ENCODE results near the gene RYR3. TPM values are rescaled to one million over a fixed set of nuclear protein-coding genes. Genes with fewer than 3 reads are reported as not detected.

RYR3 gene
- total RNA-seq, 1 experiment from 2014 or later, result not detected

GRCh38 chr15:33534642-33535041 is 223.9 kb downstream of the RYR3 start:
- Mint-ChIP-seq H3K27ac (ENCODE audit: low read depth, unreplicated experiment) (no peak overlapping the region), H3K9me3 (ENCODE audit: unreplicated experiment) (no peaks in the 10 kb centered on the region), H3K4me1 (ENCODE audit: insufficient read depth, unreplicated experiment) (no peaks in the 10 kb centered on the region), H3K27me3 (ENCODE audit: insufficient read depth, unreplicated experiment) (peaks cover 42% of the 10 kb centered on the region), H3K4me3 (ENCODE audit: unreplicated experiment) (no peak overlapping the region), H3K36me3 (ENCODE audit: insufficient read depth, unreplicated experiment) (no peaks in the 10 kb centered on the region)
- no peak for DNase-seq (ENCODE audit: unreplicated experiment)
- CTCF ChIA-PET, result no interaction called here
- intact Hi-C loops (cut with micrococcal nuclease), result no loop called here
- POLR2A ChIA-PET, result no interaction called here
- BruUV-seq (replicated peaks), result no TSS peak
- no peak for TF ChIP-seq CTCF (IDR thresholded peaks at IDR 0.05; ENCODE audit: unreplicated experiment)

DNA sequence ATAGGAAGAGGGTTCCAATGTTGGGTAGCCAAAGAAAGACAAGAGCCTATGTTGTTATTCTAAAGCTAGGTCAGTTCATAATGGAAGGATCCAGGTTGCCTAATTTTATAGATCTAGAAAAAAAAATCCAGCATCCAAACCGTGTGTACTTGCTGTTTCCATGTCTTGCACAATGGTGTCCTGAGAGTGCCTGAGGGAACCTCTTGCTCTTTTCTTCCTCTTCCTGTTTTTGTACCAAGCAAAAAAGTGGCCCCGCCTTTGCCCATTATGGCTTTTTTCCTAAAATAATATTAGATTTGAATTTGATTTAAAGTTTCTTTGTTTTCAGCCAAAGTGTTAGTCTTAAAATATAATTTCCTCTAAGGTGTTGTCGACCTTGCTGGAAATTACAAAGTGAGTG is 224.4 kb downstream of the RYR3 start:
- POLR2A ChIA-PET, result no interaction called here
- peaks cover 42% of the 10 kb centered on the region for H3K27me3 Mint-ChIP-seq (ENCODE audit: insufficient read depth, unreplicated experiment)
- peak; percentile 50 for DNase-seq (ENCODE audit: unreplicated experiment)
- no peaks in the 10 kb centered on the region for H3K4me1 Mint-ChIP-seq (ENCODE audit: insufficient read depth, unreplicated experiment)
- intact Hi-C loops (cut with micrococcal nuclease), result no loop called here
- CTCF ChIA-PET, result no interaction called here
- no peaks in the 10 kb centered on the region for H3K9me3 Mint-ChIP-seq (ENCODE audit: unreplicated experiment)
- no peak overlapping the region for H3K27ac Mint-ChIP-seq (ENCODE audit: low read depth, unreplicated experiment)
- no peak for TF ChIP-seq CTCF (IDR thresholded peaks at IDR 0.05; ENCODE audit: unreplicated experiment)
- H3K36me3 Mint-ChIP-seq (ENCODE audit: insufficient read depth, unreplicated experiment), result no peaks in the 10 kb centered on the region
- no peak overlapping the region for H3K4me3 Mint-ChIP-seq (ENCODE audit: unreplicated experiment)
- BruUV-seq (replicated peaks), result no TSS peak

DNA sequence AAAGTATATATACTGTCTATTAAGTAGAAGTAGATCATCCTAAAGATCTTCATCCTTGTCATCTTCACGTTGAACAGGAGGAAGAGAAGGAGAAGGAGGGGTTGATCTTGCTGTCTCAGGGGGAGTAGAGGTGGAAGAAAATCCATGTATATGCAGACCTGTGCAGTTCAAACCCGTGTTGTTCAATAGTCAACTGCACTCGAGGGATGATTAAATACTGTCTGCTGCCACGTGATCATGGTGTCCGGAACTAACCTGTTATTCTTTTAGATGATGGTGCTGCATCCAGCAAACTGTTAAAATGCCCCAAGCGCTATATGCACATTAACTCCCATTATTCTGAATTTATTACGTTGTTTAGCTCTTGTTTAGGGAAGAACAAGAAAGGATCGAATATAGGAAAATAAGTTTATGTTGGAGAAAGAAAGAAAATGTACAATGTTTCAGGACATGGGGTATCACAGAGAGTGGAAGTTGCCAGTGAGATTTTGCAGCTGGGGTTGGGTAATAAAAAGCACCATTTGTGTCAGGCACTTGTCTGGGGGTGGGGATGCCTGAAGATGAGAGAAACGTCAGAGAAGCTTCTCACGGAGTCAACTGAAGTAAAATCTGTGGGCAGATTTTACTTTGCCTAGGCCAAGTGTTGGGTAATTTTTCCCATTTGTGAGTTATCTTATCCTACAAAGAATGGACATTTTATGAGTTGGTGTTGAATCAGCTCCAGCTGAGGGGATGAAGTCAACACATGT is 229.2 kb downstream of the RYR3 start:
- no TSS peak for BruUV-seq (replicated peaks)
- no peak for DNase-seq (ENCODE audit: unreplicated experiment)
- intact Hi-C loops (cut with micrococcal nuclease), result no loop called here
- no peak overlapping the region for H3K27ac Mint-ChIP-seq (ENCODE audit: low read depth, unreplicated experiment)
- no peaks in the 10 kb centered on the region for H3K36me3 Mint-ChIP-seq (ENCODE audit: insufficient read depth, unreplicated experiment)
- H3K27me3 Mint-ChIP-seq (ENCODE audit: insufficient read depth, unreplicated experiment), result peaks cover 76% of the 10 kb centered on the region
- no peak for TF ChIP-seq CTCF (IDR thresholded peaks at IDR 0.05; ENCODE audit: unreplicated experiment)
- no peak overlapping the region for H3K4me3 Mint-ChIP-seq (ENCODE audit: unreplicated experiment)
- ChIA-PET POLR2A (interaction anchor here (0.6 kb wide), 1 partner anchor 653 kb away, joined by 3 read pairs; no protein-coding TSS in a partner anchor), CTCF (interaction anchor here (0.6 to 1.4 kb wide), 4 partner anchors 12 to 428 kb away, joined by 3 to 6 read pairs (median 4); partner anchors contain the start of gene CHRM5)
- no peaks in the 10 kb centered on the region for H3K9me3 Mint-ChIP-seq (ENCODE audit: unreplicated experiment)
- H3K4me1 Mint-ChIP-seq (ENCODE audit: insufficient read depth, unreplicated experiment), result no peaks in the 10 kb centered on the region

DNA sequence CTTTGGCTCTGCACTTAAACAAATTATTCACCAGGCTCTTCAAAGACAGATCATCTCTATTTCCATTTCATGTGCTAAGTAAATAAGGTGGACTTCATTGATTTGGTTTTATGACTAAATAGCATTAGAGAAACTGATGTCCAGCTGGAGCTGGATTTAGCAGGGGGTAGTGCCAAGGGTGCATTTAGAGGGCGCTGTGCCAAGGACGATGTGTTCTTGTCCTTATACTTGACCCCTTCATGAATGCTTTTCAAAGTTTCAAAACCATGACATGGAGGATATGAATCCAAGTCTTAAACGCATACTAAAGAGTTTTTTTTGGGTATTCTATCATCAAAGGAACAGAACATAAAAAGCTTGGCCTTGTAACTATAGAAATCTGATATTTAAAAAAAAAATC is 233.2 kb downstream of the RYR3 start:
- intact Hi-C loops (cut with micrococcal nuclease), result no loop called here
- DNase-seq (ENCODE audit: unreplicated experiment), result no peak
- ChIA-PET CTCF (no interaction called here), POLR2A (no interaction called here)
- peaks cover 71% of the 10 kb centered on the region for H3K27me3 Mint-ChIP-seq (ENCODE audit: insufficient read depth, unreplicated experiment)
- no peak for TF ChIP-seq CTCF (IDR thresholded peaks at IDR 0.05; ENCODE audit: unreplicated experiment)
- BruUV-seq (replicated peaks), result no TSS peak
- H3K27ac Mint-ChIP-seq (ENCODE audit: low read depth, unreplicated experiment), result no peak overlapping the region
- H3K36me3 Mint-ChIP-seq (ENCODE audit: insufficient read depth, unreplicated experiment), result no peaks in the 10 kb centered on the region
- no peaks in the 10 kb centered on the region for H3K4me1 Mint-ChIP-seq (ENCODE audit: insufficient read depth, unreplicated experiment)
- no peak overlapping the region for H3K4me3 Mint-ChIP-seq (ENCODE audit: unreplicated experiment)
- H3K9me3 Mint-ChIP-seq (ENCODE audit: unreplicated experiment), result no peaks in the 10 kb centered on the region

All from MCF 10A (cell line).